HCT116 (cell line): ENCODE measurements around the gene TNKS2. TPM values are rescaled to one million over a fixed set of nuclear protein-coding genes. Genes with fewer than 3 reads are reported as not detected.

ENCODE experiments used
- ATAC-seq: fragments of 200-7000 bp; cut with Tn5 transposase; 2 replicates; pipeline ENCODE4 v1.9.1; 2020; ENCODE audit warnings: mild to moderate bottlenecking, moderate library complexity
- BruUV-seq: library from RNA; stranded (reverse); fragments of 400-500 nt; replicated peaks from 2 replicates; lab custom pipeline; 2021; lab: Mats Ljungman, UMichigan
- CTCF ChIA-PET: fragments of 300-600 bp; sonication (Branson Sonifier 250); formaldehyde crosslinking; loops from one replicate; lab custom pipeline; 2021; ENCODE audit warnings: antibody characterized with exemption; lab: Charles Lee
- POLR2A ChIA-PET: fragments of 300-600, 350-600 bp; sonication (Branson Sonifier 250); formaldehyde crosslinking; loops from one replicate; lab custom pipeline; 2021; ENCODE audit warnings: antibody characterized with exemption; lab: Charles Lee
- RAD21 ChIA-PET, 2 experiments: fragments of 300-600 bp; sonication (Branson Sonifier 250); formaldehyde crosslinking; loops; one replicate each; lab custom pipeline; 2023; ENCODE audit warnings: low total read pairs in 2 of 2; ENCODE audit not compliant: uncharacterized antibody in 2 of 2, unreplicated experiment in 2 of 2, low non-redundant PET in 1 of 2; lab: Charles Lee
- DNase-seq: peaks from one replicate; pipeline ENCODE4 v3.0.0-alpha.2; 2010; ENCODE audit warnings: low read depth, low spot score
- H2AFZ ChIP-seq: fragments of 200-600 bp; shearing (Covaris generic), sonication (generic); 2 replicates; pipeline ENCODE4 v1.6.1; 2017; ENCODE audit warnings: low read depth, mixed run types, mixed read lengths, antibody characterized with exemption, low read length; ENCODE audit not compliant: poor library complexity, severe bottlenecking
- H3K27ac ChIP-seq: 2 replicates; pipeline ENCODE4 v1.5.1; 2012; ENCODE audit warnings: low read depth, low read length
- H3K27me3 ChIP-seq: fragments of 200-600 bp; sonication (generic); 2 replicates; pipeline ENCODE4 v1.6.1; 2016; ENCODE audit warnings: mixed run types, low read length, mixed read lengths; ENCODE audit not compliant: insufficient read depth
- H3K36me3 ChIP-seq, 2 experiments: fragments of 200-500 bp in 1 of 2; fragments of 200-600 bp in 1 of 2; sonication (Bioruptor generic) in 1 of 2; sonication (generic) in 1 of 2; 2 replicates each; pipeline versions ENCODE4 v1.5.1 to v1.6.1; 2014 to 2016; ENCODE audit warnings: low read length in 2 of 2, inconsistent platforms in 1 of 2, mixed read lengths in 1 of 2, mixed run types in 1 of 2; ENCODE audit not compliant: insufficient read depth in 2 of 2, control insufficient read depth in 1 of 2
- H3K4me1 ChIP-seq, 2 experiments: fragments of 200-600 bp in 1 of 2; sonication (generic) in 1 of 2; 2 replicates each; pipeline versions ENCODE4 v1.5.1 to v1.6.1; 2012 to 2017; ENCODE audit warnings: low read length in 2 of 2, inconsistent platforms in 1 of 2, mild to moderate bottlenecking in 1 of 2, mixed read lengths in 1 of 2, mixed run types in 1 of 2, moderate library complexity in 1 of 2; ENCODE audit not compliant: insufficient read depth in 2 of 2, control insufficient read depth in 1 of 2
- H3K4me2 ChIP-seq: fragments of 200-600 bp; sonication (generic); 2 replicates; pipeline ENCODE4 v1.6.1; 2017; ENCODE audit warnings: mixed run types, low read length, mixed read lengths
- H3K4me3 ChIP-seq, 2 experiments: fragments of 200-600 bp in 1 of 2; sonication (generic) in 1 of 2; replicated peaks in 1 of 2; 2 replicates each; pipeline ENCODE4 v1.5.1; 2011 to 2016; ENCODE audit warnings: low read length in 2 of 2, control low read depth in 1 of 2, low read depth in 1 of 2, mild to moderate bottlenecking in 1 of 2, mixed read lengths in 1 of 2, mixed run types in 1 of 2
- H3K79me2 ChIP-seq: fragments of 200-600 bp; sonication (generic); 2 replicates; pipeline ENCODE4 v1.6.1; 2017; ENCODE audit warnings: mild to moderate bottlenecking, mixed run types, low read length, moderate library complexity, mixed read lengths; ENCODE audit not compliant: insufficient read depth
- H3K9ac ChIP-seq: fragments of 200-600 bp; sonication (generic); 2 replicates; pipeline ENCODE4 v1.6.1; 2016; ENCODE audit warnings: low read length, mixed read lengths
- H3K9me2 ChIP-seq: fragments of 200-600 bp; sonication (generic), shearing (Covaris generic); 2 replicates; pipeline ENCODE4 v1.6.1; 2017; ENCODE audit warnings: mixed run types, mild to moderate bottlenecking, moderate library complexity; ENCODE audit not compliant: insufficient read depth
- H3K9me3 ChIP-seq, 2 experiments: fragments of 200-500 bp in 1 of 2; fragments of 200-600 bp in 1 of 2; sonication (Bioruptor generic) in 1 of 2; sonication (generic) in 1 of 2; 2 replicates each; pipeline ENCODE4 v1.6.1; 2014 to 2017; ENCODE audit warnings: low read length in 2 of 2, mixed read lengths in 2 of 2, inconsistent platforms in 1 of 2, low read depth in 1 of 2, mild to moderate bottlenecking in 1 of 2, mixed run types in 1 of 2, moderate library complexity in 1 of 2; ENCODE audit not compliant: control insufficient read depth in 1 of 2, insufficient read depth in 1 of 2
- H4K20me1 ChIP-seq: fragments of 200-600 bp; sonication (generic), shearing (Covaris generic); 2 replicates; pipeline ENCODE4 v1.6.1; 2017; ENCODE audit warnings: mixed run types, mild to moderate bottlenecking, moderate library complexity; ENCODE audit not compliant: insufficient read depth
- CBX3 ChIP-seq: IDR thresholded peaks from 2 replicates; pipeline ENCODE4 v1.6.1; 2012; ENCODE audit warnings: low read depth
- ELF1 ChIP-seq: IDR thresholded peaks from 2 replicates; pipeline ENCODE4 v1.6.1; 2012; ENCODE audit warnings: low read depth, borderline replicate concordance
- EZH2 ChIP-seq: fragments of 200-600 bp; sonication (generic); IDR thresholded peaks from 2 replicates; pipeline ENCODE4 v1.6.1; 2017; ENCODE audit warnings: antibody characterized with exemption, mixed run types
- FOSL1 ChIP-seq: IDR thresholded peaks from 2 replicates; pipeline ENCODE4 v1.6.1; 2012; ENCODE audit warnings: low read depth
- JUND ChIP-seq: IDR thresholded peaks from 2 replicates; pipeline ENCODE4 v1.6.1; 2012
- POLR2AphosphoS5 ChIP-seq: IDR thresholded peaks from 2 replicates; pipeline ENCODE4 v1.6.1; 2011; ENCODE audit warnings: mild to moderate bottlenecking, low read depth, low read length, moderate library complexity
- RAD21 ChIP-seq: IDR thresholded peaks from 2 replicates; pipeline ENCODE4 v1.6.1; 2012; ENCODE audit warnings: low read depth, mild to moderate bottlenecking
- SRF ChIP-seq: IDR thresholded peaks from 2 replicates; pipeline ENCODE4 v1.6.1; 2012; ENCODE audit warnings: low read depth
- TCF7L2 ChIP-seq: IDR thresholded peaks from 2 replicates; pipeline ENCODE4 v1.7.0; 2011; ENCODE audit warnings: borderline replicate concordance, inconsistent platforms; ENCODE audit not compliant: insufficient read depth, insufficient read length; ENCODE audit errors: extremely low read depth
- ZFX ChIP-seq: fragments of 450-650 bp; IDR thresholded peaks from 2 replicates; pipeline ENCODE4 v1.6.1; 2017
- ZNF274 ChIP-seq: fragments of 200-500 bp; sonication (Bioruptor generic); IDR thresholded peaks from 2 replicates; pipeline ENCODE4 v1.6.1; 2014; ENCODE audit warnings: mild to moderate bottlenecking, low read depth, low read length, inconsistent platforms
- intact Hi-C: fragments of 100-400 bp; cut with micrococcal nuclease; formaldehyde crosslinking; loops from 2 replicates; pipeline ENCODE4 v1.10.0; 2022
- total RNA-seq: library from RNA; stranded (reverse); gene quantifications from one replicate; pipeline ENCODE4 v1.2.1, GENCODE V29; 2021; ENCODE audit not compliant: unreplicated experiment
- TF ChIP-seq, protein P1 (sequence below): IDR thresholded peaks from 2 replicates; pipeline ENCODE4 v1.6.1; 2011; ENCODE audit warnings: mild to moderate bottlenecking, low read length, moderate library complexity; ENCODE audit not compliant: insufficient replicate concordance; ENCODE audit errors: extremely low read depth
- TF ChIP-seq, protein P2 (sequence below): IDR thresholded peaks from 2 replicates; pipeline ENCODE4 v1.6.1; 2012
- TF ChIP-seq, protein P3 (sequence below): IDR thresholded peaks from 2 replicates; pipeline ENCODE4 v1.6.1; 2012

TNKS2 gene
- total RNA-seq, 1 experiment from 2014 or later = 20.7 TPM

DNA sequence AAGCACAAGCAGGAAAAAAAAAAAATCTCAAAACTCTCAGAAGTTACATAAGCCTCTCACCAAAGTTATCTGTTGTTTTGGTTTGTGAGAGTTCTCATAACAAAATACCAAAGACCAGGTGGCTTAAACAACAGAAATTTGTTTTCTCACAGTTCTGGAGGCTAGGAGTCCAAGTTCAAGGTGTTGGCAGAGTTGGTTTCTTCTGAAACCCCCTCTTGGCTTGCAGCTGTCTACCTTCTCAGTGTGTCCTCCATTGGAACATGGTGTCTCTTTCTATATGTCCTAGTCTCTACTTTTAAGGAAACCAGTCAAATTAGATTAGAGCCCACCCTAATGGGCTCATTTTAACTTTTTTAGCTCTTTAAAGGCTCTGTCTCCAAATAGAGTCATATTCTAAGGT, 44.9 kb downstream of the TNKS2 start:
- Histone ChIP-seq H3K27me3 (no peaks in the 10 kb centered on the region), H4K20me1 (no peaks in the 10 kb centered on the region), H3K9me3 (no peaks in the 10 kb centered on the region), H3K9me2 (no peaks in the 10 kb centered on the region), H3K4me3 (no peak overlapping the region), H3K27ac (no peak overlapping the region), H2AFZ (no peak overlapping the region), H3K36me3 (peaks cover 25 to 62% of the 10 kb centered on the region in 2 experiments), H3K79me2 (no peaks in the 10 kb centered on the region), H3K4me2 (no peak overlapping the region), H3K4me1 (no peaks in the 10 kb centered on the region), H3K9ac (no peak overlapping the region)
- intact Hi-C loops = no loop called here
- TF ChIP-seq POLR2AphosphoS5 (no peak), RAD21 (no peak), FOSL1 (no peak), SRF (no peak), JUND (no peak), TCF7L2 (no peak), ZNF274 (no peak), EZH2 (no peak), ZFX (no peak), CBX3 (no peak), ELF1 (no peak)
- TF ChIP-seq, protein P1, sequence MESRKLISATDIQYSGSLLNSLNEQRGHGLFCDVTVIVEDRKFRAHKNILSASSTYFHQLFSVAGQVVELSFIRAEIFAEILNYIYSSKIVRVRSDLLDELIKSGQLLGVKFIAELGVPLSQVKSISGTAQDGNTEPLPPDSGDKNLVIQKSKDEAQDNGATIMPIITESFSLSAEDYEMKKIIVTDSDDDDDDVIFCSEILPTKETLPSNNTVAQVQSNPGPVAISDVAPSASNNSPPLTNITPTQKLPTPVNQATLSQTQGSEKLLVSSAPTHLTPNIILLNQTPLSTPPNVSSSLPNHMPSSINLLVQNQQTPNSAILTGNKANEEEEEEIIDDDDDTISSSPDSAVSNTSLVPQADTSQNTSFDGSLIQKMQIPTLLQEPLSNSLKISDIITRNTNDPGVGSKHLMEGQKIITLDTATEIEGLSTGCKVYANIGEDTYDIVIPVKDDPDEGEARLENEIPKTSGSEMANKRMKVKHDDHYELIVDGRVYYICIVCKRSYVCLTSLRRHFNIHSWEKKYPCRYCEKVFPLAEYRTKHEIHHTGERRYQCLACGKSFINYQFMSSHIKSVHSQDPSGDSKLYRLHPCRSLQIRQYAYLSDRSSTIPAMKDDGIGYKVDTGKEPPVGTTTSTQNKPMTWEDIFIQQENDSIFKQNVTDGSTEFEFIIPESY = no peak
- TF ChIP-seq, protein P2, sequence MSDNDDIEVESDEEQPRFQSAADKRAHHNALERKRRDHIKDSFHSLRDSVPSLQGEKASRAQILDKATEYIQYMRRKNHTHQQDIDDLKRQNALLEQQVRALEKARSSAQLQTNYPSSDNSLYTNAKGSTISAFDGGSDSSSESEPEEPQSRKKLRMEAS = no peak
- TF ChIP-seq, protein P3, sequence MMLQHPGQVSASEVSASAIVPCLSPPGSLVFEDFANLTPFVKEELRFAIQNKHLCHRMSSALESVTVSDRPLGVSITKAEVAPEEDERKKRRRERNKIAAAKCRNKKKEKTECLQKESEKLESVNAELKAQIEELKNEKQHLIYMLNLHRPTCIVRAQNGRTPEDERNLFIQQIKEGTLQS = no peak
- ChIA-PET POLR2A (no interaction called here), CTCF (no interaction called here), RAD21 (no interaction called here)
- DNase-seq (no peak), ATAC-seq (no peak)
- no TSS peak for BruUV-seq
